Astrocyte (in vitro differentiated cells and primary cell): Measurements from ENCODE around the gene C6orf15. TPM values are rescaled to one million over a fixed set of nuclear protein-coding genes. Genes with fewer than 3 reads are reported as not detected.
A peak's percentile ranks its signal among the peaks of the same experiment; 100 is the strongest.

ENCODE experiments used
- DNase-seq: peaks from one replicate; pipeline ENCODE4 v3.0.0-alpha.2; 2010; ENCODE audit warnings: low read depth
- FAIRE-seq: peaks from 2 replicates; lab custom pipeline; 2011; peaks lifted over from hg19 to GRCh38; lab: Jason Lieb, UNC
- H2AFZ ChIP-seq: 2 replicates; pipeline ENCODE4 v1.6.0; 2012; ENCODE audit warnings: low read depth, low read length, inconsistent platforms
- H3K27ac ChIP-seq: 2 replicates; pipeline ENCODE4 v1.5.1; 2011; ENCODE audit warnings: low read depth, low read length, inconsistent platforms
- H3K27me3 ChIP-seq: 2 replicates; pipeline ENCODE4 v1.6.0; 2011; ENCODE audit warnings: low read length, inconsistent platforms; ENCODE audit not compliant: insufficient read depth
- H3K36me3 ChIP-seq: 2 replicates; pipeline ENCODE4 v1.5.1; 2011; ENCODE audit warnings: low read length, inconsistent platforms; ENCODE audit not compliant: insufficient read depth
- H3K4me1 ChIP-seq: 2 replicates; pipeline ENCODE4 v1.5.1; 2011; ENCODE audit warnings: low read length, inconsistent platforms; ENCODE audit not compliant: insufficient read depth
- H3K4me2 ChIP-seq: 2 replicates; pipeline ENCODE4 v1.6.0; 2012; ENCODE audit warnings: low read length, inconsistent platforms
- H3K4me3 ChIP-seq: 2 replicates; pipeline ENCODE4 v1.5.1; 2011; ENCODE audit warnings: low read depth, mild to moderate bottlenecking, low read length, inconsistent platforms; ENCODE audit not compliant: insufficient read depth
- H3K79me2 ChIP-seq: 2 replicates; pipeline ENCODE4 v1.6.0; 2012; ENCODE audit warnings: mild to moderate bottlenecking, low read length, inconsistent platforms; ENCODE audit not compliant: insufficient read depth
- H3K9ac ChIP-seq: 2 replicates; pipeline ENCODE4 v1.6.0; 2012; ENCODE audit warnings: mild to moderate bottlenecking, low read length, inconsistent platforms
- H3K9me3 ChIP-seq: 2 replicates; pipeline ENCODE4 v1.5.1; 2012; ENCODE audit warnings: low read depth, mild to moderate bottlenecking, low read length, inconsistent platforms; ENCODE audit not compliant: insufficient read depth
- H4K20me1 ChIP-seq: 2 replicates; pipeline ENCODE4 v1.6.0; 2012; ENCODE audit warnings: low read length, inconsistent platforms; ENCODE audit not compliant: insufficient read depth
- H3K27ac Mint-ChIP-seq: one replicate; pipeline ENCODE4 v1.8.0; 2021; ENCODE audit warnings: mild to moderate bottlenecking, mixed read lengths; ENCODE audit not compliant: unreplicated experiment
- H3K27me3 Mint-ChIP-seq: one replicate; pipeline ENCODE4 v1.8.0; 2021; ENCODE audit warnings: low read depth, mixed read lengths; ENCODE audit not compliant: unreplicated experiment
- H3K36me3 Mint-ChIP-seq: one replicate; pipeline ENCODE4 v1.8.0; 2021; ENCODE audit warnings: low read depth, mixed read lengths; ENCODE audit not compliant: unreplicated experiment
- H3K4me1 Mint-ChIP-seq: one replicate; pipeline ENCODE4 v1.8.0; 2021; ENCODE audit warnings: low read depth, mixed read lengths; ENCODE audit not compliant: unreplicated experiment
- H3K4me3 Mint-ChIP-seq: one replicate; pipeline ENCODE4 v1.8.0; 2021; ENCODE audit warnings: mild to moderate bottlenecking, moderate library complexity, mixed read lengths; ENCODE audit not compliant: unreplicated experiment
- H3K9me3 Mint-ChIP-seq: one replicate; pipeline ENCODE4 v1.8.0; 2021; ENCODE audit warnings: mild to moderate bottlenecking, mixed read lengths; ENCODE audit not compliant: unreplicated experiment
- EZH2 ChIP-seq: IDR thresholded peaks from 2 replicates; pipeline ENCODE4 v1.6.1; 2012; ENCODE audit warnings: mild to moderate bottlenecking, low read length, inconsistent platforms; ENCODE audit not compliant: insufficient read depth
- total RNA-seq: library from RNA; stranded (reverse); gene quantifications from 2 replicates; pipeline ENCODE4 v1.2.1, GENCODE V29; 2021
- TF ChIP-seq, protein P1 (sequence below): IDR thresholded peaks from 2 replicates; pipeline ENCODE4 v1.5.1; 2011; ENCODE audit warnings: low read depth, mild to moderate bottlenecking, inconsistent platforms, low read length, moderate library complexity; ENCODE audit not compliant: insufficient read depth

Gene C6orf15
- total RNA-seq, 1 donor from 2014 or later, result 6.4 TPM

DNA sequence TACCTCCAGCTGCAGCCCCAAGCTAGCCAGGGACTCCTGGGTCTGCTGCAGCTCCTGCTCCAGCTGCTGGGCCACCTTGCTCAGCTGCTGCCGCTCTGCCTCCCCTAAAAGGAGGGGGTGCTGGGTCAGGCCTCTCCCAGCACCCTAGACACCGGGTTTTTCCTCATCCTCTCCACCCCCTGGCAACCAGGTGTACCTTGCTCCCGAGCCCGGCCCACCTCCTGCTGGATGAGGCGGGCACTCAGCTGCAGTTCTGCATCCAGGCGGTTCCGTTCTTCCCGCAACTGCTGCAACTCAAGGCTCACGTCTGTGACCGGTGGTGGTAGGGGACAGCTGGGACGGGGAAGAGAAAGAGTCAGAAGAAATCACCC is 32.6 kb upstream of the C6orf15 start:
- no peak overlapping the region for H3K9ac ChIP-seq
- H3K4me1 ChIP-seq, result peaks cover 10% of the 10 kb centered on the region
- no peaks in the 10 kb centered on the region for H3K9me3 Mint-ChIP-seq
- peak overlapping the region; percentile 7 for H3K27ac Mint-ChIP-seq
- H3K27me3 ChIP-seq, result no peaks in the 10 kb centered on the region
- H3K36me3 ChIP-seq, result peaks cover 3% of the 10 kb centered on the region
- no peak overlapping the region for H3K4me3 Mint-ChIP-seq
- H3K4me3 ChIP-seq, result no peak overlapping the region
- no peak overlapping the region for H3K27ac ChIP-seq
- peaks cover 11% of the 10 kb centered on the region for H3K36me3 Mint-ChIP-seq
- H3K4me1 Mint-ChIP-seq, result peaks cover 21% of the 10 kb centered on the region
- H4K20me1 ChIP-seq, result no peaks in the 10 kb centered on the region
- H3K27me3 Mint-ChIP-seq, result no peaks in the 10 kb centered on the region
- no peaks in the 10 kb centered on the region for H3K9me3 ChIP-seq
- no peaks in the 10 kb centered on the region for H3K79me2 ChIP-seq
- no peak overlapping the region for H2AFZ ChIP-seq
- no peak for FAIRE-seq
- no peak for DNase-seq
- no peak for TF ChIP-seq EZH2
- TF ChIP-seq, protein P1, sequence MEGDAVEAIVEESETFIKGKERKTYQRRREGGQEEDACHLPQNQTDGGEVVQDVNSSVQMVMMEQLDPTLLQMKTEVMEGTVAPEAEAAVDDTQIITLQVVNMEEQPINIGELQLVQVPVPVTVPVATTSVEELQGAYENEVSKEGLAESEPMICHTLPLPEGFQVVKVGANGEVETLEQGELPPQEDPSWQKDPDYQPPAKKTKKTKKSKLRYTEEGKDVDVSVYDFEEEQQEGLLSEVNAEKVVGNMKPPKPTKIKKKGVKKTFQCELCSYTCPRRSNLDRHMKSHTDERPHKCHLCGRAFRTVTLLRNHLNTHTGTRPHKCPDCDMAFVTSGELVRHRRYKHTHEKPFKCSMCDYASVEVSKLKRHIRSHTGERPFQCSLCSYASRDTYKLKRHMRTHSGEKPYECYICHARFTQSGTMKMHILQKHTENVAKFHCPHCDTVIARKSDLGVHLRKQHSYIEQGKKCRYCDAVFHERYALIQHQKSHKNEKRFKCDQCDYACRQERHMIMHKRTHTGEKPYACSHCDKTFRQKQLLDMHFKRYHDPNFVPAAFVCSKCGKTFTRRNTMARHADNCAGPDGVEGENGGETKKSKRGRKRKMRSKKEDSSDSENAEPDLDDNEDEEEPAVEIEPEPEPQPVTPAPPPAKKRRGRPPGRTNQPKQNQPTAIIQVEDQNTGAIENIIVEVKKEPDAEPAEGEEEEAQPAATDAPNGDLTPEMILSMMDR, result no peak
- H3K4me2 ChIP-seq, result no peak overlapping the region

DNA sequence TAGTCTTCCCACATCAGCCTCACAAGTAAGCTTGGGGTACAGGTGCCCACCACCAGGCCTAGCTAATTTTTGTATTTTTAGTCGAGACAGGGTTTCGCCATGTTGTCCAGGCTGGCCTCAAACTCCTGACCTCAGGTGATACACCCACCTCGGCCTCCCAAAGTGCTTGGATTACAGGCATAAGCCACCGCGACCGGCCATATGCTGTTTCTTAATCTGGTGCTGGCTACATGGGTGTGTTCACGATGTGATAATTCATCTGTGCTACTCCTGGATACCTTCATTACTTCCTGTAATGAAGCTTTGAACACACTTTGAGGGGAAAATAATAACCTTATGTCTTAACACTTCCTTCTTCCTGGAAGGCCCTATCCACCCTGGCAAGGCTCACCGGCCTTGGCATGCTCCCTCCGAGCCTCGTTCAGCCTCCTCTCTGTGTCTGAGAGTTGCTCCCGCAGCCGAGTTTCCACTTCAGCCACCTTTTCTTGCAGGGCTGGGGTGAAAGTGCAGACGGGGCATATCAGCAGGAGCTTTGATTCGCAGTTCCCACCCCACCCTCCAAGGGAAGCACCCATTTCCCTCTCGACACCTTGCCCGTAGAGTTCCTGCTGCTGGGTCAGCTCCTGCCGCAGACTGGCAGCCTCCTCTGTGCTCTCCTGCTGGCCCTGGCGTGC is 32.1 kb upstream of the C6orf15 start:
- Histone ChIP-seq H3K4me2 (no peak overlapping the region), H3K9me3 (no peaks in the 10 kb centered on the region), H3K27me3 (no peaks in the 10 kb centered on the region), H3K4me1 (peaks cover 10% of the 10 kb centered on the region), H3K4me3 (no peak overlapping the region), H3K9ac (no peak overlapping the region), H4K20me1 (no peaks in the 10 kb centered on the region), H3K36me3 (peaks cover 3% of the 10 kb centered on the region), H2AFZ (no peak overlapping the region), H3K79me2 (no peaks in the 10 kb centered on the region), H3K27ac (no peak overlapping the region)
- no peak overlapping the region for H3K27ac Mint-ChIP-seq
- TF ChIP-seq, protein P1, result no peak
- no peak for TF ChIP-seq EZH2
- H3K36me3 Mint-ChIP-seq, result peaks cover 8% of the 10 kb centered on the region
- DNase-seq (no peak), FAIRE-seq (no peak)
- peak overlapping the region; percentile 40 for H3K4me3 Mint-ChIP-seq
- no peaks in the 10 kb centered on the region for H3K27me3 Mint-ChIP-seq
- peaks cover 26% of the 10 kb centered on the region for H3K4me1 Mint-ChIP-seq
- no peaks in the 10 kb centered on the region for H3K9me3 Mint-ChIP-seq

DNA sequence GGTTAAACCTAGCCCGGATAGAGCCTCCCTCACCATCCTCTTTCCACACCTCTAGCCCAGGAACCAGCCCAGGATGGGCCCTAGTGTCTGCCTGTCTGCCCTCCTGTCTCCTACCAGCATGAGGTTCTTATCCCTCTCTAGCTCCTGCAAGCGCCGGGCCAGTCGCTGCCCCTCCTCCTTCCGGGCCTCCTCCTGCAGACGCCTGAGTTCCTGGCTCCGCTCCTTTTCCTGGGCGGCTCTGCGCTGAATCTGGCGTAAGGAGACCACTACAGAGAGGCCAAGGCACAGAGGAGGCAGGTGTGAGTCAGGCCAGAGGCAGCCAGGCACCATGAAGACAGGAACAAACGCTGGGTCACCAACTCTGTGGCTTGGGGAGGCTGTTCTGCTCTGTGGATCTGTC is 30.8 kb upstream of the C6orf15 start:
- TF ChIP-seq, protein P1, result no peak
- no peak for TF ChIP-seq EZH2
- no peaks in the 10 kb centered on the region for H3K9me3 ChIP-seq

More for the DNA sequence above, 30.8 kb upstream of the C6orf15 start:
- no peak overlapping the region for H3K27ac Mint-ChIP-seq
- no peaks in the 10 kb centered on the region for H3K9me3 Mint-ChIP-seq
- FAIRE-seq (no peak), DNase-seq (peak; percentile 86)
- H3K4me1 Mint-ChIP-seq, result peaks cover 26% of the 10 kb centered on the region
- H3K9ac ChIP-seq, result no peak overlapping the region
- peak overlapping the region; percentile 57 for H3K4me2 ChIP-seq
- no peaks in the 10 kb centered on the region for H3K27me3 ChIP-seq
- no peak overlapping the region for H3K4me3 Mint-ChIP-seq
- H3K36me3 Mint-ChIP-seq, result peaks cover 8% of the 10 kb centered on the region
- peaks cover 3% of the 10 kb centered on the region for H3K36me3 ChIP-seq
- H3K27ac ChIP-seq, result no peak overlapping the region
- H2AFZ ChIP-seq, result peak overlapping the region; percentile 35
- H3K4me3 ChIP-seq, result no peak overlapping the region
- H3K79me2 ChIP-seq, result no peaks in the 10 kb centered on the region
- H3K27me3 Mint-ChIP-seq, result no peaks in the 10 kb centered on the region
- H4K20me1 ChIP-seq, result no peaks in the 10 kb centered on the region
- peaks cover 10% of the 10 kb centered on the region for H3K4me1 ChIP-seq
